ENCODE measurements around the gene CSGALNACT2.

DNA sequence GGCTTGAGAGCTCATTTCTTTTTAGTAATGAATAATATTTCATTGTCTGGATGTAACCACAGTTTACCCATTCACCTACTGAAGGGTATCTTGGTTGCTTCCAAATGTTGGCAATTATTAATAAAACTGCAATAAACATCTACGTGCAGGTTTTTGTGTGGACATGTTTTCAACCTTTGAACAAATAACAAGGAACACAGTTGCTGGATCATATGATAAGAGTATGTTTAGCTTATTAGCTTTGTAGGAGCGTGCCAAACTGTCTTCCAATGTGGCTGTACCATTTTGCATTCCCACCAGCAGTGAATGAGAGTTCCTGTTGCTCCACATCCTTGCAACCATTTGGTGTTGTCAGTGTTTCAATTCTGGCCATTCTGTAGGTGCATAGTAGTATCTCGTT lies 49.0 kb downstream of the CSGALNACT2 start:
- TF ChIP-seq, protein P1, sequence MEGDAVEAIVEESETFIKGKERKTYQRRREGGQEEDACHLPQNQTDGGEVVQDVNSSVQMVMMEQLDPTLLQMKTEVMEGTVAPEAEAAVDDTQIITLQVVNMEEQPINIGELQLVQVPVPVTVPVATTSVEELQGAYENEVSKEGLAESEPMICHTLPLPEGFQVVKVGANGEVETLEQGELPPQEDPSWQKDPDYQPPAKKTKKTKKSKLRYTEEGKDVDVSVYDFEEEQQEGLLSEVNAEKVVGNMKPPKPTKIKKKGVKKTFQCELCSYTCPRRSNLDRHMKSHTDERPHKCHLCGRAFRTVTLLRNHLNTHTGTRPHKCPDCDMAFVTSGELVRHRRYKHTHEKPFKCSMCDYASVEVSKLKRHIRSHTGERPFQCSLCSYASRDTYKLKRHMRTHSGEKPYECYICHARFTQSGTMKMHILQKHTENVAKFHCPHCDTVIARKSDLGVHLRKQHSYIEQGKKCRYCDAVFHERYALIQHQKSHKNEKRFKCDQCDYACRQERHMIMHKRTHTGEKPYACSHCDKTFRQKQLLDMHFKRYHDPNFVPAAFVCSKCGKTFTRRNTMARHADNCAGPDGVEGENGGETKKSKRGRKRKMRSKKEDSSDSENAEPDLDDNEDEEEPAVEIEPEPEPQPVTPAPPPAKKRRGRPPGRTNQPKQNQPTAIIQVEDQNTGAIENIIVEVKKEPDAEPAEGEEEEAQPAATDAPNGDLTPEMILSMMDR (conservative IDR thresholded peaks at IDR 0.05; ENCODE audit: low read length), result no peak
- no peak for TF ChIP-seq EZH2phosphoT487 (IDR thresholded peaks at IDR 0.05; ENCODE audit: borderline replicate concordance, low read depth, low read length)
